GM12878 (cell line): ENCODE results near the gene CHRM2.

Experiments
- ATF3 ChIP-seq: IDR thresholded peaks from 2 replicates; pipeline ENCODE4 v1.6.1; 2011; ENCODE audit warnings: low read depth, mild to moderate bottlenecking, low read length, moderate library complexity, borderline replicate concordance; ENCODE audit errors: extremely low read depth
- BCL11A ChIP-seq: IDR thresholded peaks from 2 replicates; pipeline ENCODE4 v1.6.1; 2011; ENCODE audit warnings: low read depth, low read length
- BHLHE40 ChIP-seq, 2 experiments: fragments of 450-650 bp in 1 of 2; IDR thresholded peaks; 2 replicates each; pipeline ENCODE4 v1.6.1; 2011 to 2017; ENCODE audit warnings: low read depth in 2 of 2, borderline replicate concordance in 1 of 2, improper control_type of control experiment in 1 of 2, low read length in 1 of 2, mild to moderate bottlenecking in 1 of 2
- CTCF ChIP-seq, 3 experiments: IDR thresholded peaks in 2 of 3; conservative IDR thresholded peaks in 1 of 3; 2 replicates each; pipeline ENCODE4 v1.5.1; 2011; ENCODE audit warnings: low read depth in 3 of 3, low read length in 3 of 3, mild to moderate bottlenecking in 3 of 3, control low read depth in 2 of 3, moderate library complexity in 2 of 3, inconsistent platforms in 1 of 3, mixed read lengths in 1 of 3; ENCODE audit not compliant: control insufficient read depth in 2 of 3, insufficient read depth in 1 of 3; ENCODE audit errors: extremely low read depth in 1 of 3
- EGR1 ChIP-seq, 2 experiments: IDR thresholded peaks; 1 replicate in 1 of 2; 2 replicates in 1 of 2; pipeline ENCODE4 v1.6.1; 2011 to 2012; ENCODE audit warnings: low read depth in 2 of 2, low read length in 2 of 2, borderline replicate concordance in 1 of 2, mild to moderate bottlenecking in 1 of 2, moderate library complexity in 1 of 2
- EP300 ChIP-seq, 2 experiments: fragments of 150-350 bp in 1 of 2; IDR thresholded peaks; 2 replicates each; pipeline ENCODE4 v1.6.1; 2011 to 2012; ENCODE audit warnings: low read depth in 2 of 2, low read length in 2 of 2, borderline replicate concordance in 1 of 2, improper control_type of control experiment in 1 of 2, inconsistent platforms in 1 of 2; ENCODE audit not compliant: control insufficient read depth in 1 of 2
- IKZF1 ChIP-seq: fragments of 450-650 bp; conservative IDR thresholded peaks from 2 replicates; pipeline ENCODE4 v1.6.1; 2017; ENCODE audit warnings: antibody characterized with exemption, mild to moderate bottlenecking
- NFIC ChIP-seq: IDR thresholded peaks from 2 replicates; pipeline ENCODE4 v1.6.1; 2012; ENCODE audit warnings: low read depth, mild to moderate bottlenecking, inconsistent platforms, low read length, moderate library complexity
- REST ChIP-seq: IDR thresholded peaks from 2 replicates; pipeline ENCODE4 v1.6.1; 2012; ENCODE audit warnings: mild to moderate bottlenecking, low read depth, low read length
- SMC3 ChIP-seq: IDR thresholded peaks from 2 replicates; pipeline ENCODE4 v1.6.1; 2011; ENCODE audit warnings: low read length, improper control_type of control experiment, borderline replicate concordance
- ZNF384 ChIP-seq: IDR thresholded peaks from 2 replicates; pipeline ENCODE4 v1.6.1; 2012; ENCODE audit warnings: low read depth, mild to moderate bottlenecking, low read length, improper control_type of control experiment, borderline replicate concordance
- ZSCAN29 ChIP-seq: fragments of 450-650 bp; IDR thresholded peaks from 2 replicates; pipeline ENCODE4 v1.6.1; 2017; ENCODE audit warnings: mild to moderate bottlenecking, moderate library complexity

GRCh38 chr7:136877990-136878389 is 9.5 kb downstream of the CHRM2 start:
- TF ChIP-seq BCL11A (no peak), CTCF (IDR thresholded peaks at IDR 0.05 in 2 of 3, conservative IDR thresholded peaks at IDR 0.05 in 1 of 3; ENCODE audit: control insufficient read depth in 2 of 3, extremely low read depth in 1 of 3, insufficient read depth in 1 of 3, low read depth in 3 of 3, low read length in 3 of 3) (no peak), ZNF384 (no peak), ATF3 (no peak), BHLHE40 (IDR thresholded peaks at IDR 0.05; ENCODE audit: borderline replicate concordance in 1 of 2, low read depth in 2 of 2, low read length in 1 of 2) (no peak), REST (no peak), SMC3 (no peak), EP300 (IDR thresholded peaks at IDR 0.05; ENCODE audit: borderline replicate concordance in 1 of 2, control insufficient read depth in 1 of 2, low read depth in 2 of 2, low read length in 2 of 2) (no peak), NFIC (no peak), IKZF1 (no peak), ZSCAN29 (no peak), EGR1 (IDR thresholded peaks at IDR 0.05; ENCODE audit: borderline replicate concordance in 1 of 2, low read depth in 2 of 2, low read length in 2 of 2) (no peak)
